Measurements from ENCODE around the gene ITGA5. TPM values are rescaled to one million over a fixed set of nuclear protein-coding genes. Genes with fewer than 3 reads are reported as not detected.

Gene ITGA5
- total and polyA plus RNA-seq, 5 donors from 2014 or later, result 18.6 to 57.4 (median 23.8) TPM

GRCh38 chr12:54360717-54361456 lies 58.2 kb downstream of the ITGA5 start:
- Mint-ChIP-seq H3K4me1 (peaks cover 6 to 24% (median 11%) of the 10 kb centered on the region in 4 donors), H3K36me3 (no peaks in the 10 kb centered on the region), H3K27me3 (no peaks in the 10 kb centered on the region), H3K27ac (peak overlapping the region in 2 of 3 donors; percentile 73 to 76), H3K4me3 (peak overlapping the region in 2 of 4 donors; percentile 76 to 80), H3K9me3 (no peaks in the 10 kb centered on the region)
- DNase-seq (peak in 2 of 3 donors; percentile 36 to 57), ATAC-seq (ENCODE audit: low read depth in 2 of 2) (no peak)
- H3K9me3 ChIP-seq (ENCODE audit: control insufficient read depth in 2 of 2, low read length in 2 of 2), result no peaks in the 10 kb centered on the region
- peaks cover 31% of the 10 kb centered on the region for H3K4me1 ChIP-seq (ENCODE audit: control insufficient read depth, insufficient read depth, low read length, poor library complexity, severe bottlenecking)
- H3K27ac ChIP-seq (ENCODE audit: insufficient read depth, low read length, poor library complexity, severe bottlenecking), result no peak overlapping the region
- H3K36me3 ChIP-seq (ENCODE audit: control insufficient read depth, insufficient read depth, low read length), result no peaks in the 10 kb centered on the region
- no peaks in the 10 kb centered on the region for H3K27me3 ChIP-seq (ENCODE audit: control insufficient read depth, insufficient read depth, low read length)
- no peak overlapping the region for H3K4me3 ChIP-seq (ENCODE audit: low read depth, low read length)

- H3K4me1 Mint-ChIP-seq, result peaks cover 6 to 24% (median 11%) of the 10 kb centered on the region in 4 donors
- Histone ChIP-seq H3K36me3 (ENCODE audit: control insufficient read depth, insufficient read depth, low read length) (no peaks in the 10 kb centered on the region), H3K4me1 (ENCODE audit: control insufficient read depth, insufficient read depth, low read length, poor library complexity, severe bottlenecking) (peaks cover 31% of the 10 kb centered on the region), H3K27me3 (ENCODE audit: control insufficient read depth, insufficient read depth, low read length) (no peaks in the 10 kb centered on the region), H3K9me3 (ENCODE audit: control insufficient read depth in 2 of 2, low read length in 2 of 2) (no peaks in the 10 kb centered on the region), H3K4me3 (ENCODE audit: low read depth, low read length) (peak overlapping the region; percentile 88), H3K27ac (ENCODE audit: insufficient read depth, low read length, poor library complexity, severe bottlenecking) (peak overlapping the region; percentile 84)
- peaks cover 2% of the 10 kb centered on the region for H3K36me3 Mint-ChIP-seq
- H3K27me3 Mint-ChIP-seq, result no peaks in the 10 kb centered on the region
- ATAC-seq (ENCODE audit: low read depth in 2 of 2) (no peak), DNase-seq (no peak)
- H3K4me3 Mint-ChIP-seq, result no peak overlapping the region
- peak overlapping the region in 1 of 3 donors; percentile 73 for H3K27ac Mint-ChIP-seq
- no peaks in the 10 kb centered on the region for H3K9me3 Mint-ChIP-seq
Observed at GRCh38 chr12:54359762-54360351, 59.2 kb downstream of the ITGA5 start.

- ATAC-seq (ENCODE audit: low read depth in 2 of 2), result peak; percentile 98 to 99
- no peak overlapping the region for H3K4me3 Mint-ChIP-seq
- Histone ChIP-seq H3K4me3 (ENCODE audit: low read depth, low read length) (peak overlapping the region; percentile 94), H3K9me3 (ENCODE audit: control insufficient read depth in 2 of 2, low read length in 2 of 2) (no peaks in the 10 kb centered on the region), H3K4me1 (ENCODE audit: control insufficient read depth, insufficient read depth, low read length, poor library complexity, severe bottlenecking) (peaks cover 26% of the 10 kb centered on the region), H3K27ac (ENCODE audit: insufficient read depth, low read length, poor library complexity, severe bottlenecking) (peak overlapping the region; percentile 84), H3K36me3 (ENCODE audit: control insufficient read depth, insufficient read depth, low read length) (no peaks in the 10 kb centered on the region), H3K27me3 (ENCODE audit: control insufficient read depth, insufficient read depth, low read length) (no peaks in the 10 kb centered on the region)
- H3K36me3 Mint-ChIP-seq, result peaks cover 5% of the 10 kb centered on the region
- no peaks in the 10 kb centered on the region for H3K27me3 Mint-ChIP-seq
- DNase-seq, result peak; percentile 94 to 99 (median 95)
- H3K4me1 Mint-ChIP-seq, result peaks cover under 1 to 19% (median 6%) of the 10 kb centered on the region in 4 donors
- H3K27ac Mint-ChIP-seq, result no peak overlapping the region
- H3K9me3 Mint-ChIP-seq, result no peaks in the 10 kb centered on the region
Observed at GRCh38 chr12:54358945-54359761, 59.9 kb downstream of the ITGA5 start.

- ATAC-seq (ENCODE audit: low read depth in 2 of 2), result no peak
Observed at GRCh38 chr12:54358191-54358944, 60.7 kb downstream of the ITGA5 start.

GRCh38 chr12:54357506-54358190 lies 61.4 kb downstream of the ITGA5 start:
- no peaks in the 10 kb centered on the region for H3K9me3 ChIP-seq (ENCODE audit: control insufficient read depth in 2 of 2, low read length in 2 of 2)
- peaks cover 21% of the 10 kb centered on the region for H3K4me1 ChIP-seq (ENCODE audit: control insufficient read depth, insufficient read depth, low read length, poor library complexity, severe bottlenecking)
- no peaks in the 10 kb centered on the region for H3K27me3 ChIP-seq (ENCODE audit: control insufficient read depth, insufficient read depth, low read length)
- Mint-ChIP-seq H3K36me3 (peaks cover 5% of the 10 kb centered on the region), H3K4me3 (peak overlapping the region in 1 of 4 donors; percentile 36), H3K27me3 (no peaks in the 10 kb centered on the region), H3K4me1 (peaks cover 0 to 13% (median under 1%) of the 10 kb centered on the region in 4 donors), H3K27ac (no peak overlapping the region), H3K9me3 (no peaks in the 10 kb centered on the region)
- no peak for ATAC-seq (ENCODE audit: low read depth in 2 of 2)
- peak overlapping the region; percentile 94 for H3K4me3 ChIP-seq (ENCODE audit: low read depth, low read length)
- no peaks in the 10 kb centered on the region for H3K36me3 ChIP-seq (ENCODE audit: control insufficient read depth, insufficient read depth, low read length)
- no peak for DNase-seq
- no peak overlapping the region for H3K27ac ChIP-seq (ENCODE audit: insufficient read depth, low read length, poor library complexity, severe bottlenecking)

More at GRCh38 chr12:54358191-54358944, 60.7 kb downstream of the ITGA5 start:
- no peaks in the 10 kb centered on the region for H3K27me3 Mint-ChIP-seq
- Histone ChIP-seq H3K4me3 (ENCODE audit: low read depth, low read length) (peak overlapping the region; percentile 94), H3K36me3 (ENCODE audit: control insufficient read depth, insufficient read depth, low read length) (no peaks in the 10 kb centered on the region), H3K9me3 (ENCODE audit: control insufficient read depth in 2 of 2, low read length in 2 of 2) (no peaks in the 10 kb centered on the region), H3K4me1 (ENCODE audit: control insufficient read depth, insufficient read depth, low read length, poor library complexity, severe bottlenecking) (peaks cover 21% of the 10 kb centered on the region), H3K27ac (ENCODE audit: insufficient read depth, low read length, poor library complexity, severe bottlenecking) (peak overlapping the region; percentile 84), H3K27me3 (ENCODE audit: control insufficient read depth, insufficient read depth, low read length) (no peaks in the 10 kb centered on the region)
- H3K9me3 Mint-ChIP-seq, result no peaks in the 10 kb centered on the region
- peaks cover 5% of the 10 kb centered on the region for H3K36me3 Mint-ChIP-seq
- H3K4me3 Mint-ChIP-seq, result no peak overlapping the region
- peak; percentile 21 to 83 (median 35) for DNase-seq
- H3K27ac Mint-ChIP-seq, result no peak overlapping the region
- peaks cover 0 to 15% (median 1%) of the 10 kb centered on the region in 4 donors for H3K4me1 Mint-ChIP-seq

- peaks cover 0 to 20% (median 7%) of the 10 kb centered on the region in 4 donors for H3K4me1 Mint-ChIP-seq
- DNase-seq (no peak), ATAC-seq (ENCODE audit: low read depth in 2 of 2) (no peak)
- peak overlapping the region in 1 of 3 donors; percentile 74 for H3K27ac Mint-ChIP-seq
- no peaks in the 10 kb centered on the region for H3K9me3 Mint-ChIP-seq
- Histone ChIP-seq H3K36me3 (ENCODE audit: control insufficient read depth, insufficient read depth, low read length) (no peaks in the 10 kb centered on the region), H3K9me3 (ENCODE audit: control insufficient read depth in 2 of 2, low read length in 2 of 2) (no peaks in the 10 kb centered on the region), H3K4me3 (ENCODE audit: low read depth, low read length) (no peak overlapping the region), H3K27ac (ENCODE audit: insufficient read depth, low read length, poor library complexity, severe bottlenecking) (no peak overlapping the region), H3K4me1 (ENCODE audit: control insufficient read depth, insufficient read depth, low read length, poor library complexity, severe bottlenecking) (peaks cover 28% of the 10 kb centered on the region), H3K27me3 (ENCODE audit: control insufficient read depth, insufficient read depth, low read length) (no peaks in the 10 kb centered on the region)
- H3K4me3 Mint-ChIP-seq, result peak overlapping the region in 1 of 4 donors; percentile 36
- H3K36me3 Mint-ChIP-seq, result peaks cover 5% of the 10 kb centered on the region
- no peaks in the 10 kb centered on the region for H3K27me3 Mint-ChIP-seq
Observed at GRCh38 chr12:54356951-54357356, 62.1 kb downstream of the ITGA5 start.
